Thyroid gland (tissue), 4 donors: ENCODE data around the gene RNF31. TPM values are rescaled to one million over a fixed set of nuclear protein-coding genes. Genes with fewer than 3 reads are reported as not detected.
A peak's percentile ranks its signal among the peaks of the same experiment; 100 is the strongest.

Source experiments
- DNase-seq, 2 donors: peaks; one replicate each; pipeline ENCODE4 v3.0.0-alpha.2; 2019
- H3K27ac ChIP-seq, 3 donors: fragments of 200-600 bp; sonication (generic); 1 replicate in 2 of 3; 2 replicates in 1 of 3; pipeline ENCODE4 v1.5.1; 2016 to 2019; ENCODE audit warnings: mild to moderate bottlenecking in 1 of 3, moderate library complexity in 1 of 3
- H3K27me3 ChIP-seq: fragments of 200-600 bp; sonication (generic); one replicate; pipeline ENCODE4 v1.5.1; 2019
- H3K36me3 ChIP-seq, 2 donors: fragments of 200-600 bp; sonication (generic); one replicate each; pipeline ENCODE4 v1.5.1; 2016 to 2019
- H3K4me1 ChIP-seq, 2 donors: fragments of 200-600 bp; sonication (generic); one replicate each; pipeline ENCODE4 v1.5.1; 2017 to 2019
- H3K4me3 ChIP-seq, 3 donors: fragments of 200-600 bp; sonication (generic); replicated peaks in 1 of 3; 1 replicate in 2 of 3; 2 replicates in 1 of 3; pipeline ENCODE4 v1.5.1; 2016; ENCODE audit warnings: mild to moderate bottlenecking in 1 of 3
- H3K9me3 ChIP-seq: fragments of 200-600 bp; sonication (generic); one replicate; pipeline ENCODE4 v1.5.1; 2017
- CTCF ChIP-seq, 6 experiments: fragments of 200-600 bp in 3 of 6; fragments of 450-650 bp in 3 of 6; sonication (generic) in 3 of 6; IDR thresholded peaks; one replicate each; pipeline ENCODE4 v1.5.1; 2016 to 2019; ENCODE audit warnings: antibody characterized with exemption in 6 of 6, mild to moderate bottlenecking in 2 of 6, inconsistent platforms in 1 of 6, moderate library complexity in 1 of 6
- POLR2A ChIP-seq, 2 donors: fragments of 450-650 bp; IDR thresholded peaks; one replicate each; pipeline ENCODE4 v1.6.1; 2017; ENCODE audit warnings: antibody characterized with exemption in 2 of 2, mild to moderate bottlenecking in 2 of 2, moderate library complexity in 1 of 2
- WGBS, 2 donors: methylation state at CpG; one replicate each; pipeline ENCODE4 v1.1.5; 2017; 5-methylcytosine and 5-hydroxymethylcytosine counted together
- intact Hi-C: fragments of 100-400 bp; cut with DNase I; formaldehyde crosslinking; loops from one replicate; pipeline ENCODE4 v1.15.1; 2023
- total RNA-seq, 4 donors: library from RNA; depleted of rRNA; stranded (reverse); fragments of >200 nt; gene quantifications; one replicate each; pipeline ENCODE4 v1.2.3, GENCODE V29; 2016

RNF31 gene
- total RNA-seq, 4 donors from 2014 or later: 30.6 to 106 (median 67.6) TPM

GRCh38 chr14:24108336-24108874, 38.9 kb upstream of the RNF31 start:
- Histone ChIP-seq H3K9me3 (no peaks in the 10 kb centered on the region), H3K27ac (peak overlapping the region; percentile 29 to 62 (median 50)), H3K27me3 (no peaks in the 10 kb centered on the region), H3K4me1 (peaks cover 15 to 28% of the 10 kb centered on the region in 2 donors), H3K36me3 (no peaks in the 10 kb centered on the region), H3K4me3 (no peak overlapping the region)
- intact Hi-C loops: loop anchor here (5.0 kb wide), 1 partner anchor 51 kb away; no protein-coding TSS in a partner anchor
- WGBS, 2 donors: 39 to 48% methylated on average over 5 of the region's 5 CpGs
- TF ChIP-seq POLR2A (IDR thresholded peaks at IDR 0.05): no peak
- no peak for TF ChIP-seq CTCF (IDR thresholded peaks at IDR 0.05)
- DNase-seq: no peak

GRCh38 chr14:24110060-24110459, 37.2 kb upstream of the RNF31 start:
- H3K9me3 ChIP-seq: no peaks in the 10 kb centered on the region
- 88 to 89% methylated on average over 9 of the region's 9 CpGs for WGBS, 2 donors
- intact Hi-C loops: no loop called here
- no peak overlapping the region for H3K27ac ChIP-seq
- peaks cover 15 to 28% of the 10 kb centered on the region in 2 donors for H3K4me1 ChIP-seq
- DNase-seq: no peak
- TF ChIP-seq CTCF (IDR thresholded peaks at IDR 0.05) (no peak), POLR2A (IDR thresholded peaks at IDR 0.05) (no peak)
- H3K27me3 ChIP-seq: no peaks in the 10 kb centered on the region
- no peaks in the 10 kb centered on the region for H3K36me3 ChIP-seq
- H3K4me3 ChIP-seq: no peak overlapping the region

GRCh38 chr14:24110523-24110922, 36.8 kb upstream of the RNF31 start:
- 30 to 76% methylated on average over 1 of the region's 1 CpG for WGBS, 2 donors
- Histone ChIP-seq H3K36me3 (no peaks in the 10 kb centered on the region), H3K9me3 (no peaks in the 10 kb centered on the region), H3K4me3 (no peak overlapping the region), H3K27me3 (no peaks in the 10 kb centered on the region), H3K4me1 (peaks cover 16 to 26% of the 10 kb centered on the region in 2 donors), H3K27ac (no peak overlapping the region)
- no peak for TF ChIP-seq CTCF (IDR thresholded peaks at IDR 0.05)
- no peak for TF ChIP-seq POLR2A (IDR thresholded peaks at IDR 0.05)
- intact Hi-C loops: no loop called here
- DNase-seq: no peak

GRCh38 chr14:24113379-24113800, 33.9 kb upstream of the RNF31 start:
- Histone ChIP-seq H3K27ac (peak overlapping the region; percentile 98 to 100 (median 99)), H3K4me3 (peak overlapping the region; percentile 63 to 97 (median 90)), H3K36me3 (peaks cover 5 to 11% of the 10 kb centered on the region in 2 donors), H3K9me3 (no peaks in the 10 kb centered on the region), H3K4me1 (peaks cover 14 to 16% of the 10 kb centered on the region in 2 donors), H3K27me3 (no peaks in the 10 kb centered on the region)
- 20 to 26% methylated on average over 13 of the region's 15 CpGs for WGBS, 2 donors
- no peak for DNase-seq
- intact Hi-C loops: no loop called here
- TF ChIP-seq CTCF (IDR thresholded peaks at IDR 0.05): no peak
- TF ChIP-seq POLR2A (IDR thresholded peaks at IDR 0.05): no peak

GRCh38 chr14:24113801-24114531, 33.3 kb upstream of the RNF31 start:
- WGBS, 2 donors: 0 to 1% methylated on average over 32 to 42 of the region's 42 CpGs
- DNase-seq: peak; percentile 85 to 90
- intact Hi-C loops: no loop called here

More at GRCh38 chr14:24113801-24114531, 33.3 kb upstream of the RNF31 start:
- no peaks in the 10 kb centered on the region for H3K9me3 ChIP-seq
- peak in 1 of 6 experiments; percentile 7 for TF ChIP-seq CTCF (IDR thresholded peaks at IDR 0.05)
- peak; percentile 25 to 80 for TF ChIP-seq POLR2A (IDR thresholded peaks at IDR 0.05)
- H3K36me3 ChIP-seq: peaks cover 10 to 17% of the 10 kb centered on the region in 2 donors
- H3K4me3 ChIP-seq: peak overlapping the region; percentile 63 to 97 (median 90)
- H3K4me1 ChIP-seq: peaks cover 13 to 14% of the 10 kb centered on the region in 2 donors
- H3K27ac ChIP-seq: peak overlapping the region; percentile 98 to 100 (median 99)
- no peaks in the 10 kb centered on the region for H3K27me3 ChIP-seq
